Ishikawa (cell line): ENCODE measurements around the gene CORT.

Experiments
- CEBPB ChIP-seq: IDR thresholded peaks from 2 replicates; pipeline ENCODE4 v1.6.1; 2012
- CREB1 ChIP-seq: IDR thresholded peaks from 2 replicates; pipeline ENCODE4 v1.6.1; 2012; ENCODE audit warnings: low read depth
- EGR1 ChIP-seq: IDR thresholded peaks from 2 replicates; pipeline ENCODE4 v1.6.1; 2012
- EP300 ChIP-seq: IDR thresholded peaks from 2 replicates; pipeline ENCODE4 v1.6.1; 2012; ENCODE audit warnings: borderline replicate concordance
- FOXM1 ChIP-seq: IDR thresholded peaks from 2 replicates; pipeline ENCODE4 v1.6.1; 2012; ENCODE audit warnings: low read depth, borderline replicate concordance
- NFIC ChIP-seq: IDR thresholded peaks from 2 replicates; pipeline ENCODE4 v1.6.1; 2012
- RAD21 ChIP-seq: IDR thresholded peaks from 2 replicates; pipeline ENCODE4 v1.6.1; 2012; ENCODE audit warnings: low read depth
- TAF1 ChIP-seq: IDR thresholded peaks from 2 replicates; pipeline ENCODE4 v1.6.1; 2012; ENCODE audit warnings: low read depth, mild to moderate bottlenecking
- TCF12 ChIP-seq: IDR thresholded peaks from 2 replicates; pipeline ENCODE4 v1.6.1; 2012; ENCODE audit warnings: low read depth
- TEAD4 ChIP-seq: IDR thresholded peaks from 2 replicates; pipeline ENCODE4 v1.6.1; 2012
- YY1 ChIP-seq: IDR thresholded peaks from 2 replicates; pipeline ENCODE4 v1.6.1; 2012; ENCODE audit warnings: low read depth
- ZBTB7A ChIP-seq: IDR thresholded peaks from 2 replicates; pipeline ENCODE4 v1.6.1; 2012; ENCODE audit warnings: low read depth
- TF ChIP-seq, protein P1 (sequence below): IDR thresholded peaks from 2 replicates; pipeline ENCODE4 v1.6.1; 2012
- TF ChIP-seq, protein P2 (sequence below): IDR thresholded peaks from 2 replicates; pipeline ENCODE4 v1.6.1; 2012
- TF ChIP-seq, protein P3 (sequence below): IDR thresholded peaks from 2 replicates; pipeline ENCODE4 v1.6.1; 2012; ENCODE audit warnings: low read depth, mild to moderate bottlenecking

CORT gene

DNA sequence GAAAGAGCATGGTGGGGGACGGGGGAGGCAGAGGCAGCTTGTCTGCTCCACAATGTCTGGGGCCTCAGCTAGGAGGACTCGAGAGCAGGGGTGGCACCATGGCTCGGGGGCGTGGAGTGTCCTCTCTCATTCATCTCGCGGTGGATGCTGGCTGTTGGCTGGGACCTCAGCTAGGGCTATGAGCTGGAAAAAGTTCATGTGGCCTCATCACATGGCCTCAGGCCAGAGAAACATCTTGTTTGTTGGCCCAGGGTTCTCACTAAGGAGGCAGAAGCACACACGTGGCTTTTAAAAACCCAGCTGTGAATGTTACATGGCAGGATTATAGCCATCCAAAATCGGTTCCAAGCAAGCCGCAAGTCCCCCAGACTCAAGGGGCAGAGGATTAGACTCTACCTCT, 25.8 kb upstream of the CORT start:
- TF ChIP-seq RAD21: no peak
- TF ChIP-seq CEBPB: no peak
- TF ChIP-seq TEAD4: no peak
- TF ChIP-seq ZBTB7A: no peak
- no peak for TF ChIP-seq EGR1
- no peak for TF ChIP-seq TAF1
- no peak for TF ChIP-seq NFIC
- TF ChIP-seq, protein P1, sequence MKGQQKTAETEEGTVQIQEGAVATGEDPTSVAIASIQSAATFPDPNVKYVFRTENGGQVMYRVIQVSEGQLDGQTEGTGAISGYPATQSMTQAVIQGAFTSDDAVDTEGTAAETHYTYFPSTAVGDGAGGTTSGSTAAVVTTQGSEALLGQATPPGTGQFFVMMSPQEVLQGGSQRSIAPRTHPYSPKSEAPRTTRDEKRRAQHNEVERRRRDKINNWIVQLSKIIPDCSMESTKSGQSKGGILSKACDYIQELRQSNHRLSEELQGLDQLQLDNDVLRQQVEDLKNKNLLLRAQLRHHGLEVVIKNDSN: no peak
- no peak for TF ChIP-seq EP300
- TF ChIP-seq YY1: no peak
- TF ChIP-seq, protein P2, sequence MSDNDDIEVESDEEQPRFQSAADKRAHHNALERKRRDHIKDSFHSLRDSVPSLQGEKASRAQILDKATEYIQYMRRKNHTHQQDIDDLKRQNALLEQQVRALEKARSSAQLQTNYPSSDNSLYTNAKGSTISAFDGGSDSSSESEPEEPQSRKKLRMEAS: no peak
- TF ChIP-seq TCF12: no peak
- TF ChIP-seq CREB1: no peak
- no peak for TF ChIP-seq FOXM1
- TF ChIP-seq, protein P3, sequence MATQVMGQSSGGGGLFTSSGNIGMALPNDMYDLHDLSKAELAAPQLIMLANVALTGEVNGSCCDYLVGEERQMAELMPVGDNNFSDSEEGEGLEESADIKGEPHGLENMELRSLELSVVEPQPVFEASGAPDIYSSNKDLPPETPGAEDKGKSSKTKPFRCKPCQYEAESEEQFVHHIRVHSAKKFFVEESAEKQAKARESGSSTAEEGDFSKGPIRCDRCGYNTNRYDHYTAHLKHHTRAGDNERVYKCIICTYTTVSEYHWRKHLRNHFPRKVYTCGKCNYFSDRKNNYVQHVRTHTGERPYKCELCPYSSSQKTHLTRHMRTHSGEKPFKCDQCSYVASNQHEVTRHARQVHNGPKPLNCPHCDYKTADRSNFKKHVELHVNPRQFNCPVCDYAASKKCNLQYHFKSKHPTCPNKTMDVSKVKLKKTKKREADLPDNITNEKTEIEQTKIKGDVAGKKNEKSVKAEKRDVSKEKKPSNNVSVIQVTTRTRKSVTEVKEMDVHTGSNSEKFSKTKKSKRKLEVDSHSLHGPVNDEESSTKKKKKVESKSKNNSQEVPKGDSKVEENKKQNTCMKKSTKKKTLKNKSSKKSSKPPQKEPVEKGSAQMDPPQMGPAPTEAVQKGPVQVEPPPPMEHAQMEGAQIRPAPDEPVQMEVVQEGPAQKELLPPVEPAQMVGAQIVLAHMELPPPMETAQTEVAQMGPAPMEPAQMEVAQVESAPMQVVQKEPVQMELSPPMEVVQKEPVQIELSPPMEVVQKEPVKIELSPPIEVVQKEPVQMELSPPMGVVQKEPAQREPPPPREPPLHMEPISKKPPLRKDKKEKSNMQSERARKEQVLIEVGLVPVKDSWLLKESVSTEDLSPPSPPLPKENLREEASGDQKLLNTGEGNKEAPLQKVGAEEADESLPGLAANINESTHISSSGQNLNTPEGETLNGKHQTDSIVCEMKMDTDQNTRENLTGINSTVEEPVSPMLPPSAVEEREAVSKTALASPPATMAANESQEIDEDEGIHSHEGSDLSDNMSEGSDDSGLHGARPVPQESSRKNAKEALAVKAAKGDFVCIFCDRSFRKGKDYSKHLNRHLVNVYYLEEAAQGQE: no peak

DNA sequence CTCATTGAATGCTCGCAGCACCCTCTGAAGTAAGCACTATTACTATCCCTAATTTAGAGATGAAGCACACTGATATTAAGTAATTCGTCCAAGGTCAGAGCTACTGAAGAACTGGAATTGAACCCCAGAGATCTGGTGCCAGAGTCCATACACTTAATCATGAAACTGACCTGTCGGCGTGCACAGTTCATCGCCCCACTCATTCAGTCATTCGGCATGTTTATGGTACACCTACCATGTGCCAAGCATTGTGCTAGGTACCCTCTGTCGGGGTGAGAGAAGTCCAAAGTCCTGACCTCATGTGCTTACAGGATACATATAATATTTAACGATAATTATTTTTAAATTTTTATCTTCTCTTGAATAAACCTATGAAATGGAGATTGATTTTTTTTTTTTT, 25.2 kb upstream of the CORT start:
- TF ChIP-seq, protein P3: no peak
- TF ChIP-seq NFIC: no peak
- no peak for TF ChIP-seq RAD21
- no peak for TF ChIP-seq YY1
- TF ChIP-seq FOXM1: no peak
- TF ChIP-seq EGR1: no peak
- TF ChIP-seq ZBTB7A: no peak
- TF ChIP-seq CREB1: no peak
- no peak for TF ChIP-seq CEBPB
- TF ChIP-seq TAF1: no peak
- TF ChIP-seq, protein P2: no peak
- TF ChIP-seq TCF12: no peak
- TF ChIP-seq TEAD4: no peak
- TF ChIP-seq, protein P1: no peak

DNA sequence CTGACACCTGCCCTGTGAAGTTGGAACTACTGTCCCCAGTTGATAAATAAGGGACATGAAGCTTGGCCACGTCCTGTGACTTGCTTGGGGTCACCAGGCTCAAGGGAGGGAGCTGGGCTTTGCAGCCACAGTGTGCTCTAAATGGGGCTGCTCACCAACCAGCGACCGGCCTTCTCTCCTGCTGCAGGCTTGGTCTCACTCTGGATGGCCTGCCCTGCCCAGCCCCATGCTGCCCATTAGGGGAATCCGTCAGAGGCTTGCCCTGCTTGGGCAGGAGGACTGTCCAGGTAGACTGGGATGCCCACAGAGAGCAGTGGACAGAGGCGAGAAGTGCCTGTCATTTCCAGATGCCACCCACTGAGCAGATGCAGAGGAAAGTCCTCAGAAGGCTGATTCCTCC, 20.8 kb upstream of the CORT start:
- TF ChIP-seq YY1 (no peak), EP300 (no peak), EGR1 (no peak), FOXM1 (no peak), TEAD4 (no peak), CREB1 (no peak), TCF12 (no peak), TAF1 (no peak), CEBPB (no peak), ZBTB7A (no peak)
- TF ChIP-seq, protein P3: no peak

DNA sequence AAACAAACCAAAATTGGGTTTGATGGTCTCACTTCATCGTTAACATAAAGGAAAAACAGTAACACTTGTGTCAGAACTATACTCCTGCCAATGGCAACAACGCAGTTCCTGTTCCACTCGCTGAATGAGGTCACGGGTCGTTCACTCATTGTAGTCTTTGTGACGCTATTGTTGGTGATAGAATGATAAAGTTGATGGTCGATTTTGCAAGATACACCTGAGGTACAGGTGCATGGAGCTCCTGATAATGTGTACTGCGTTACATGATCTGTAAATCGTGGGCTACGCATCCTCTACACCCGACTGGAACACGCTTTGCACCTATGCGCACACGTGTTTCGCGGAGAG, 20.0 kb upstream of the CORT start:
- TF ChIP-seq TAF1 (no peak), NFIC (no peak), TCF12 (no peak), EGR1 (no peak), FOXM1 (no peak), ZBTB7A (no peak), EP300 (no peak), RAD21 (no peak)
- TF ChIP-seq, protein P3: no peak
- TF ChIP-seq, protein P1: no peak
- TF ChIP-seq, protein P2: no peak
